Measurements from ENCODE around the gene TRAPPC8.

TRAPPC8 gene

GRCh38 chr18:31793531-31793930 is 149.4 kb downstream of the TRAPPC8 start:
- Histone ChIP-seq H3K4me3 (ENCODE audit: low read depth, low read length, poor library complexity, severe bottlenecking) (no peak overlapping the region), H2AFZ (ENCODE audit: low read length) (no peak overlapping the region), H3K27ac (ENCODE audit: low read depth, low read length, poor library complexity, severe bottlenecking) (no peak overlapping the region), H3K4me1 (ENCODE audit: insufficient read depth, low read length, severe bottlenecking) (no peaks in the 10 kb centered on the region), H3K4me2 (ENCODE audit: low read length) (no peak overlapping the region), H3K9me2 (ENCODE audit: low read depth, low read length) (no peaks in the 10 kb centered on the region), H3K27me3 (ENCODE audit: insufficient read depth, low read length) (no peaks in the 10 kb centered on the region), H3K36me3 (ENCODE audit: insufficient read depth, low read length) (no peaks in the 10 kb centered on the region), H3F3A (ENCODE audit: insufficient read depth, low read length) (no peaks in the 10 kb centered on the region), H4K20me1 (ENCODE audit: insufficient read depth, low read length) (no peaks in the 10 kb centered on the region), H3K79me2 (ENCODE audit: insufficient read depth, low read length) (no peaks in the 10 kb centered on the region), H3K9ac (ENCODE audit: low read length) (no peak overlapping the region), H3K9me3 (ENCODE audit: low read length) (no peaks in the 10 kb centered on the region)
- TF ChIP-seq EZH2 (IDR thresholded peaks at IDR 0.05; ENCODE audit: borderline replicate concordance, low read length) (no peak), CTCF (IDR thresholded peaks at IDR 0.05; ENCODE audit: low read length) (no peak)

GRCh38 chr18:31792580-31792911 is 150.4 kb downstream of the TRAPPC8 start:
- Histone ChIP-seq H3K9me2 (ENCODE audit: low read depth, low read length) (no peaks in the 10 kb centered on the region), H4K20me1 (ENCODE audit: insufficient read depth, low read length) (no peaks in the 10 kb centered on the region), H3F3A (ENCODE audit: insufficient read depth, low read length) (no peaks in the 10 kb centered on the region), H3K79me2 (ENCODE audit: insufficient read depth, low read length) (no peaks in the 10 kb centered on the region), H3K36me3 (ENCODE audit: insufficient read depth, low read length) (no peaks in the 10 kb centered on the region), H2AFZ (ENCODE audit: low read length) (no peak overlapping the region), H3K27me3 (ENCODE audit: insufficient read depth, low read length) (no peaks in the 10 kb centered on the region), H3K4me3 (ENCODE audit: low read depth, low read length, poor library complexity, severe bottlenecking) (no peak overlapping the region), H3K4me2 (ENCODE audit: low read length) (no peak overlapping the region), H3K27ac (ENCODE audit: low read depth, low read length, poor library complexity, severe bottlenecking) (no peak overlapping the region), H3K9me3 (ENCODE audit: low read length) (no peaks in the 10 kb centered on the region), H3K4me1 (ENCODE audit: insufficient read depth, low read length, severe bottlenecking) (no peaks in the 10 kb centered on the region), H3K9ac (ENCODE audit: low read length) (no peak overlapping the region)
- TF ChIP-seq EZH2 (IDR thresholded peaks at IDR 0.05; ENCODE audit: borderline replicate concordance, low read length) (no peak), CTCF (IDR thresholded peaks at IDR 0.05; ENCODE audit: low read length) (no peak)

GRCh38 chr18:31791817-31792579 is 150.9 kb downstream of the TRAPPC8 start:
- no peak overlapping the region for H2AFZ ChIP-seq (ENCODE audit: low read length)
- no peak overlapping the region for H3K9ac ChIP-seq (ENCODE audit: low read length)
- H3K36me3 ChIP-seq (ENCODE audit: insufficient read depth, low read length) = no peaks in the 10 kb centered on the region

More at GRCh38 chr18:31791817-31792579, 150.9 kb downstream of the TRAPPC8 start:
- no peaks in the 10 kb centered on the region for H3K27me3 ChIP-seq (ENCODE audit: insufficient read depth, low read length)
- no peak for TF ChIP-seq CTCF (IDR thresholded peaks at IDR 0.05; ENCODE audit: low read length)
- TF ChIP-seq EZH2 (IDR thresholded peaks at IDR 0.05; ENCODE audit: borderline replicate concordance, low read length) = no peak
- H3K4me1 ChIP-seq (ENCODE audit: insufficient read depth, low read length, severe bottlenecking) = no peaks in the 10 kb centered on the region
- H3K4me2 ChIP-seq (ENCODE audit: low read length) = no peak overlapping the region
- H3F3A ChIP-seq (ENCODE audit: insufficient read depth, low read length) = no peaks in the 10 kb centered on the region
- no peaks in the 10 kb centered on the region for H3K9me3 ChIP-seq (ENCODE audit: low read length)
- no peaks in the 10 kb centered on the region for H3K79me2 ChIP-seq (ENCODE audit: insufficient read depth, low read length)
- no peak overlapping the region for H3K27ac ChIP-seq (ENCODE audit: low read depth, low read length, poor library complexity, severe bottlenecking)
- no peaks in the 10 kb centered on the region for H4K20me1 ChIP-seq (ENCODE audit: insufficient read depth, low read length)
- no peaks in the 10 kb centered on the region for H3K9me2 ChIP-seq (ENCODE audit: low read depth, low read length)
- H3K4me3 ChIP-seq (ENCODE audit: low read depth, low read length, poor library complexity, severe bottlenecking) = no peak overlapping the region
